GM23338 (cell line): ENCODE measurements around the gene AFF1. TPM values are rescaled to one million over a fixed set of nuclear protein-coding genes. Genes with fewer than 3 reads are reported as not detected.

Experiments used
- ATAC-seq: fragments of 200-7000 bp; cut with Tn5 transposase; 3 replicates; pipeline ENCODE4 v1.9.1; 2020
- DNase-seq: peaks from one replicate; pipeline ENCODE4 v3.0.0-alpha.2; 2015; ENCODE audit warnings: low spot score
- H2AFZ ChIP-seq: fragments of 200-600 bp; sonication (generic); 2 replicates; pipeline ENCODE4 v1.8.0; 2016; ENCODE audit warnings: antibody characterized with exemption, mild to moderate bottlenecking, moderate library complexity
- H3F3A ChIP-seq: fragments of 200-600 bp; sonication (generic); replicated peaks from 2 replicates; pipeline ENCODE4 v1.8.0; 2017; ENCODE audit warnings: antibody characterized with exemption, mixed run types, low read depth
- H3K27ac ChIP-seq: fragments of 200-600 bp; sonication (generic); 2 replicates; pipeline ENCODE4 v1.6.1; 2016; ENCODE audit warnings: low read depth
- H3K27me3 ChIP-seq: fragments of 200-600 bp; sonication (generic); 2 replicates; pipeline ENCODE4 v1.8.0; 2016; ENCODE audit warnings: mild to moderate bottlenecking, mixed run types, moderate library complexity; ENCODE audit not compliant: insufficient read depth
- H3K36me3 ChIP-seq: fragments of 200-600 bp; sonication (generic); 2 replicates; pipeline ENCODE4 v1.8.0; 2016; ENCODE audit warnings: mild to moderate bottlenecking; ENCODE audit not compliant: insufficient read depth
- H3K4me1 ChIP-seq: fragments of 200-600 bp; sonication (generic); 2 replicates; pipeline ENCODE4 v1.8.0; 2016; ENCODE audit warnings: mild to moderate bottlenecking, moderate library complexity; ENCODE audit not compliant: insufficient read depth
- H3K4me2 ChIP-seq: fragments of 200-600 bp; sonication (generic); 2 replicates; pipeline ENCODE4 v1.7.1; 2017; ENCODE audit warnings: mixed run types
- H3K4me3 ChIP-seq: fragments of 200-600 bp; sonication (generic); 2 replicates; pipeline ENCODE4 v1.6.1; 2016; ENCODE audit warnings: mixed run types
- H3K79me2 ChIP-seq: fragments of 200-600 bp; sonication (generic); replicated peaks from 2 replicates; pipeline ENCODE4 v1.8.0; 2017; ENCODE audit warnings: mild to moderate bottlenecking; ENCODE audit not compliant: insufficient read depth
- H3K9me2 ChIP-seq: fragments of 200-600 bp; sonication (generic); 2 replicates; pipeline ENCODE4 v1.8.0; 2017; ENCODE audit not compliant: insufficient read depth
- H4K20me1 ChIP-seq: fragments of 200-600 bp; sonication (generic); replicated peaks from 2 replicates; pipeline ENCODE4 v1.8.0; 2017; ENCODE audit warnings: mild to moderate bottlenecking; ENCODE audit not compliant: insufficient read depth
- H3K27ac Mint-ChIP-seq: 2 replicates; pipeline ENCODE4 v1.8.0; 2020; ENCODE audit warnings: inconsistent platforms, mild to moderate bottlenecking, moderate library complexity, mixed read lengths
- H3K27me3 Mint-ChIP-seq: 3 replicates; pipeline ENCODE4 v1.8.0; 2022; ENCODE audit warnings: low read depth, mild to moderate bottlenecking, moderate library complexity, mixed read lengths, inconsistent platforms; ENCODE audit not compliant: insufficient read depth, poor library complexity
- H3K36me3 Mint-ChIP-seq: 3 replicates; pipeline ENCODE4 v1.8.0; 2021; ENCODE audit warnings: low read depth, mild to moderate bottlenecking, inconsistent platforms, moderate library complexity, mixed read lengths
- H3K4me1 Mint-ChIP-seq: 3 replicates; pipeline ENCODE4 v1.8.0; 2020; ENCODE audit warnings: mild to moderate bottlenecking, inconsistent platforms, mixed read lengths
- H3K4me3 Mint-ChIP-seq: 3 replicates; pipeline ENCODE4 v1.8.0; 2021; ENCODE audit warnings: moderate library complexity, mild to moderate bottlenecking, inconsistent platforms, mixed read lengths
- H3K9me3 Mint-ChIP-seq: 3 replicates; pipeline ENCODE4 v1.8.0; 2020; ENCODE audit warnings: moderate library complexity, mild to moderate bottlenecking, inconsistent platforms, mixed read lengths
- CREB1 ChIP-seq: fragments of 250-450 bp; sonication (Bioruptor Pico); IDR thresholded peaks from 2 replicates; pipeline ENCODE4 v1.5.0; 2020; ENCODE audit warnings: low read depth, mild to moderate bottlenecking, moderate library complexity
- EZH2 ChIP-seq: fragments of 200-600 bp; sonication (generic); IDR thresholded peaks from one replicate; pipeline ENCODE4 v1.8.0; 2017; ENCODE audit warnings: antibody characterized with exemption, mild to moderate bottlenecking, low read depth; ENCODE audit not compliant: unreplicated experiment
- EZH2phosphoT487 ChIP-seq: fragments of 200-600 bp; sonication (generic); IDR thresholded peaks from one replicate; pipeline ENCODE4 v1.8.1; 2018; ENCODE audit warnings: antibody characterized with exemption; ENCODE audit not compliant: unreplicated experiment
- JUNB ChIP-seq: IDR thresholded peaks from one replicate; pipeline ENCODE4 v1.6.1; 2016; ENCODE audit warnings: antibody characterized with exemption; ENCODE audit not compliant: unreplicated experiment
- NANOG ChIP-seq: IDR thresholded peaks from 2 replicates; pipeline ENCODE4 v1.6.1; 2016; ENCODE audit warnings: antibody characterized with exemption, borderline replicate concordance
- POLR2AphosphoS5 ChIP-seq: IDR thresholded peaks from 2 replicates; pipeline ENCODE4 v1.6.1; 2016; ENCODE audit warnings: antibody characterized with exemption, low read depth
- STAT1 ChIP-seq: IDR thresholded peaks from one replicate; pipeline ENCODE4 v1.6.1; 2016; ENCODE audit warnings: antibody characterized with exemption; ENCODE audit not compliant: unreplicated experiment
- ZNF114 ChIP-seq: fragments of 250-450 bp; sonication (Bioruptor Pico); IDR thresholded peaks from 2 replicates; pipeline ENCODE4 v1.5.0; 2020; ENCODE audit warnings: mild to moderate bottlenecking, moderate library complexity
- ZNF331 ChIP-seq: fragments of 250-450 bp; sonication (Bioruptor Pico); IDR thresholded peaks from 2 replicates; pipeline ENCODE4 v1.5.0; 2020; ENCODE audit warnings: low read depth, mild to moderate bottlenecking, moderate library complexity
- polyA plus RNA-seq: library from polyadenylated mRNA; unstranded; fragments of >200 nt; fragmentation: Nextera tagmentation; extraction: Ambion mirVana; gene quantifications from 2 replicates; pipeline ENCODE4 v1.2.1, GENCODE V29; 2016
- total RNA-seq: library from RNA; depleted of rRNA; stranded (reverse); fragments of >200 nt; shearing (Covaris generic); gene quantifications from 2 replicates; pipeline ENCODE4 v1.2.3, GENCODE V29; 2014
- TF ChIP-seq, protein P1 (sequence below), 2 experiments: fragments of 200-600 bp in 1 of 2; sonication (generic) in 1 of 2; conservative IDR thresholded peaks; 2 replicates each; pipeline versions ENCODE4 v1.5.1 to v1.6.1; 2016 to 2017; ENCODE audit warnings: antibody characterized with exemption in 2 of 2, low read depth in 2 of 2, mild to moderate bottlenecking in 2 of 2, moderate library complexity in 1 of 2
- TF ChIP-seq, protein P2 (sequence below): IDR thresholded peaks from 2 replicates; pipeline ENCODE4 v1.6.1; 2016; ENCODE audit warnings: antibody characterized with exemption
- TF ChIP-seq, protein P3 (sequence below): IDR thresholded peaks from one replicate; pipeline ENCODE4 v1.6.1; 2018; ENCODE audit warnings: antibody characterized with exemption; ENCODE audit not compliant: unreplicated experiment
- TF ChIP-seq, protein P4 (sequence below): fragments of 250-450 bp; sonication (Bioruptor Pico); IDR thresholded peaks from 2 replicates; pipeline ENCODE4 v1.5.0; 2020; ENCODE audit warnings: mild to moderate bottlenecking, moderate library complexity

AFF1 gene
- total and polyA plus RNA-seq, 2 experiments from 2014 or later = 42.6 to 67.2 TPM

DNA sequence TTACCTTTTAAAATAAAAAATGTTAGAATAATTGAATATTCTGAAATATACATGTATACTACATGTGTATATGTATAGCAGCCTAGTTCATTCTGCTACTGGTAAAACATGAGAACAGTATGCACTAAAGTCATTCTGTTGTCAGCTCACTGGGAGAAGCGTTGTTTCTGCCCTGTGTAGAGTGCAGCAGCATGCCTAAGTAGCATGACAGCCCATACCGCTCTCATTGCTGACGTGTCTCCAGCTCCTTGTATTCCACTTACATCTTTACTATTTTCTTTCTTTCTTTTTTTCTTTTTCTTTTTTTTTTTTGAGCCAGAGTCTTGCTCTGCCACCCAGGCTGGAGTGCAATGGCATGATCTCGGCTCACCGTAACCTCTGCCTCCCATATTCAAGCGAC, 194.9 kb downstream of the AFF1 start:
- H3K36me3 ChIP-seq = peaks cover 50% of the 10 kb centered on the region
- no peaks in the 10 kb centered on the region for H4K20me1 ChIP-seq
- no peak for TF ChIP-seq POLR2AphosphoS5
- TF ChIP-seq, protein P1, sequence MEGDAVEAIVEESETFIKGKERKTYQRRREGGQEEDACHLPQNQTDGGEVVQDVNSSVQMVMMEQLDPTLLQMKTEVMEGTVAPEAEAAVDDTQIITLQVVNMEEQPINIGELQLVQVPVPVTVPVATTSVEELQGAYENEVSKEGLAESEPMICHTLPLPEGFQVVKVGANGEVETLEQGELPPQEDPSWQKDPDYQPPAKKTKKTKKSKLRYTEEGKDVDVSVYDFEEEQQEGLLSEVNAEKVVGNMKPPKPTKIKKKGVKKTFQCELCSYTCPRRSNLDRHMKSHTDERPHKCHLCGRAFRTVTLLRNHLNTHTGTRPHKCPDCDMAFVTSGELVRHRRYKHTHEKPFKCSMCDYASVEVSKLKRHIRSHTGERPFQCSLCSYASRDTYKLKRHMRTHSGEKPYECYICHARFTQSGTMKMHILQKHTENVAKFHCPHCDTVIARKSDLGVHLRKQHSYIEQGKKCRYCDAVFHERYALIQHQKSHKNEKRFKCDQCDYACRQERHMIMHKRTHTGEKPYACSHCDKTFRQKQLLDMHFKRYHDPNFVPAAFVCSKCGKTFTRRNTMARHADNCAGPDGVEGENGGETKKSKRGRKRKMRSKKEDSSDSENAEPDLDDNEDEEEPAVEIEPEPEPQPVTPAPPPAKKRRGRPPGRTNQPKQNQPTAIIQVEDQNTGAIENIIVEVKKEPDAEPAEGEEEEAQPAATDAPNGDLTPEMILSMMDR (conservative IDR thresholded peaks at IDR 0.05; ENCODE audit: low read depth in 2 of 2) = no peak
- no peak for TF ChIP-seq EZH2phosphoT487
- TF ChIP-seq CREB1 (CRISPR knock-in tag) = no peak
- TF ChIP-seq STAT1 = no peak
- TF ChIP-seq ZNF331 (CRISPR knock-in tag) = no peak
- no peak for TF ChIP-seq ZNF114
- no peak for TF ChIP-seq NANOG
- TF ChIP-seq JUNB = no peak
- TF ChIP-seq, protein P2, sequence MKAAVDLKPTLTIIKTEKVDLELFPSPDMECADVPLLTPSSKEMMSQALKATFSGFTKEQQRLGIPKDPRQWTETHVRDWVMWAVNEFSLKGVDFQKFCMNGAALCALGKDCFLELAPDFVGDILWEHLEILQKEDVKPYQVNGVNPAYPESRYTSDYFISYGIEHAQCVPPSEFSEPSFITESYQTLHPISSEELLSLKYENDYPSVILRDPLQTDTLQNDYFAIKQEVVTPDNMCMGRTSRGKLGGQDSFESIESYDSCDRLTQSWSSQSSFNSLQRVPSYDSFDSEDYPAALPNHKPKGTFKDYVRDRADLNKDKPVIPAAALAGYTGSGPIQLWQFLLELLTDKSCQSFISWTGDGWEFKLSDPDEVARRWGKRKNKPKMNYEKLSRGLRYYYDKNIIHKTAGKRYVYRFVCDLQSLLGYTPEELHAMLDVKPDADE = no peak
- TF ChIP-seq, protein P3, sequence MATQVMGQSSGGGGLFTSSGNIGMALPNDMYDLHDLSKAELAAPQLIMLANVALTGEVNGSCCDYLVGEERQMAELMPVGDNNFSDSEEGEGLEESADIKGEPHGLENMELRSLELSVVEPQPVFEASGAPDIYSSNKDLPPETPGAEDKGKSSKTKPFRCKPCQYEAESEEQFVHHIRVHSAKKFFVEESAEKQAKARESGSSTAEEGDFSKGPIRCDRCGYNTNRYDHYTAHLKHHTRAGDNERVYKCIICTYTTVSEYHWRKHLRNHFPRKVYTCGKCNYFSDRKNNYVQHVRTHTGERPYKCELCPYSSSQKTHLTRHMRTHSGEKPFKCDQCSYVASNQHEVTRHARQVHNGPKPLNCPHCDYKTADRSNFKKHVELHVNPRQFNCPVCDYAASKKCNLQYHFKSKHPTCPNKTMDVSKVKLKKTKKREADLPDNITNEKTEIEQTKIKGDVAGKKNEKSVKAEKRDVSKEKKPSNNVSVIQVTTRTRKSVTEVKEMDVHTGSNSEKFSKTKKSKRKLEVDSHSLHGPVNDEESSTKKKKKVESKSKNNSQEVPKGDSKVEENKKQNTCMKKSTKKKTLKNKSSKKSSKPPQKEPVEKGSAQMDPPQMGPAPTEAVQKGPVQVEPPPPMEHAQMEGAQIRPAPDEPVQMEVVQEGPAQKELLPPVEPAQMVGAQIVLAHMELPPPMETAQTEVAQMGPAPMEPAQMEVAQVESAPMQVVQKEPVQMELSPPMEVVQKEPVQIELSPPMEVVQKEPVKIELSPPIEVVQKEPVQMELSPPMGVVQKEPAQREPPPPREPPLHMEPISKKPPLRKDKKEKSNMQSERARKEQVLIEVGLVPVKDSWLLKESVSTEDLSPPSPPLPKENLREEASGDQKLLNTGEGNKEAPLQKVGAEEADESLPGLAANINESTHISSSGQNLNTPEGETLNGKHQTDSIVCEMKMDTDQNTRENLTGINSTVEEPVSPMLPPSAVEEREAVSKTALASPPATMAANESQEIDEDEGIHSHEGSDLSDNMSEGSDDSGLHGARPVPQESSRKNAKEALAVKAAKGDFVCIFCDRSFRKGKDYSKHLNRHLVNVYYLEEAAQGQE = no peak
- TF ChIP-seq, protein P4, sequence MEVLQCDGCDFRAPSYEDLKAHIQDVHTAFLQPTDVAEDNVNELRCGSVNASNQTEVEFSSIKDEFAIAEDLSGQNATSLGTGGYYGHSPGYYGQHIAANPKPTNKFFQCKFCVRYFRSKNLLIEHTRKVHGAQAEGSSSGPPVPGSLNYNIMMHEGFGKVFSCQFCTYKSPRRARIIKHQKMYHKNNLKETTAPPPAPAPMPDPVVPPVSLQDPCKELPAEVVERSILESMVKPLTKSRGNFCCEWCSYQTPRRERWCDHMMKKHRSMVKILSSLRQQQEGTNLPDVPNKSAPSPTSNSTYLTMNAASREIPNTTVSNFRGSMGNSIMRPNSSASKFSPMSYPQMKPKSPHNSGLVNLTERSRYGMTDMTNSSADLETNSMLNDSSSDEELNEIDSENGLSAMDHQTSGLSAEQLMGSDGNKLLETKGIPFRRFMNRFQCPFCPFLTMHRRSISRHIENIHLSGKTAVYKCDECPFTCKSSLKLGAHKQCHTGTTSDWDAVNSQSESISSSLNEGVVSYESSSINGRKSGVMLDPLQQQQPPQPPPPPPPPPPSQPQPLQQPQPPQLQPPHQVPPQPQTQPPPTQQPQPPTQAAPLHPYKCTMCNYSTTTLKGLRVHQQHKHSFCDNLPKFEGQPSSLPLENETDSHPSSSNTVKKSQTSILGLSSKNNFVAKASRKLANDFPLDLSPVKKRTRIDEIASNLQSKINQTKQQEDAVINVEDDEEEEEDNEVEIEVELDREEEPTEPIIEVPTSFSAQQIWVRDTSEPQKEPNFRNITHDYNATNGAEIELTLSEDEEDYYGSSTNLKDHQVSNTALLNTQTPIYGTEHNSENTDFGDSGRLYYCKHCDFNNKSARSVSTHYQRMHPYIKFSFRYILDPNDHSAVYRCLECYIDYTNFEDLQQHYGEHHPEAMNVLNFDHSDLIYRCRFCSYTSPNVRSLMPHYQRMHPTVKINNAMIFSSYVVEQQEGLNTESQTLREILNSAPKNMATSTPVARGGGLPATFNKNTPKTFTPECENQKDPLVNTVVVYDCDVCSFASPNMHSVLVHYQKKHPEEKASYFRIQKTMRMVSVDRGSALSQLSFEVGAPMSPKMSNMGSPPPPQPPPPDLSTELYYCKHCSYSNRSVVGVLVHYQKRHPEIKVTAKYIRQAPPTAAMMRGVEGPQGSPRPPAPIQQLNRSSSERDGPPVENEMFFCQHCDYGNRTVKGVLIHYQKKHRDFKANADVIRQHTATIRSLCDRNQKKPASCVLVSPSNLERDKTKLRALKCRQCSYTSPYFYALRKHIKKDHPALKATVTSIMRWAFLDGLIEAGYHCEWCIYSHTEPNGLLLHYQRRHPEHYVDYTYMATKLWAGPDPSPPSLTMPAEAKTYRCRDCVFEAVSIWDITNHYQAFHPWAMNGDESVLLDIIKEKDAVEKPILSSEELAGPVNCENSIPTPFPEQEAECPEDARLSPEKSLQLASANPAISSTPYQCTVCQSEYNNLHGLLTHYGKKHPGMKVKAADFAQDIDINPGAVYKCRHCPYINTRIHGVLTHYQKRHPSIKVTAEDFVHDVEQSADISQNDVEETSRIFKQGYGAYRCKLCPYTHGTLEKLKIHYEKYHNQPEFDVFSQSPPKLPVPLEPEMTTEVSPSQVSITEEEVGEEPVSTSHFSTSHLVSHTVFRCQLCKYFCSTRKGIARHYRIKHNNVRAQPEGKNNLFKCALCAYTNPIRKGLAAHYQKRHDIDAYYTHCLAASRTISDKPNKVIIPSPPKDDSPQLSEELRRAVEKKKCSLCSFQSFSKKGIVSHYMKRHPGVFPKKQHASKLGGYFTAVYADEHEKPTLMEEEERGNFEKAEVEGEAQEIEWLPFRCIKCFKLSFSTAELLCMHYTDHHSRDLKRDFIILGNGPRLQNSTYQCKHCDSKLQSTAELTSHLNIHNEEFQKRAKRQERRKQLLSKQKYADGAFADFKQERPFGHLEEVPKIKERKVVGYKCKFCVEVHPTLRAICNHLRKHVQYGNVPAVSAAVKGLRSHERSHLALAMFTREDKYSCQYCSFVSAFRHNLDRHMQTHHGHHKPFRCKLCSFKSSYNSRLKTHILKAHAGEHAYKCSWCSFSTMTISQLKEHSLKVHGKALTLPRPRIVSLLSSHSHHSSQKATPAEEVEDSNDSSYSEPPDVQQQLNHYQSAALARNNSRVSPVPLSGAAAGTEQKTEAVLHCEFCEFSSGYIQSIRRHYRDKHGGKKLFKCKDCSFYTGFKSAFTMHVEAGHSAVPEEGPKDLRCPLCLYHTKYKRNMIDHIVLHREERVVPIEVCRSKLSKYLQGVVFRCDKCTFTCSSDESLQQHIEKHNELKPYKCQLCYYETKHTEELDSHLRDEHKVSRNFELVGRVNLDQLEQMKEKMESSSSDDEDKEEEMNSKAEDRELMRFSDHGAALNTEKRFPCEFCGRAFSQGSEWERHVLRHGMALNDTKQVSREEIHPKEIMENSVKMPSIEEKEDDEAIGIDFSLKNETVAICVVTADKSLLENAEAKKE = no peak
- no peak for TF ChIP-seq EZH2
- DNase-seq (no peak), ATAC-seq (no peak)
- H3K79me2 ChIP-seq = no peaks in the 10 kb centered on the region
- no peaks in the 10 kb centered on the region for H3K4me1 Mint-ChIP-seq
- H3K4me2 ChIP-seq = no peak overlapping the region
- H3K36me3 Mint-ChIP-seq = peaks cover 77% of the 10 kb centered on the region
- H2AFZ ChIP-seq = no peak overlapping the region
- no peak overlapping the region for H3K27ac ChIP-seq
- no peaks in the 10 kb centered on the region for H3K27me3 ChIP-seq
- H3K27me3 Mint-ChIP-seq = no peaks in the 10 kb centered on the region
- H3K4me1 ChIP-seq = no peaks in the 10 kb centered on the region
- H3K4me3 Mint-ChIP-seq = no peak overlapping the region
- H3K27ac Mint-ChIP-seq = no peak overlapping the region
- no peaks in the 10 kb centered on the region for H3K9me3 Mint-ChIP-seq
- H3F3A ChIP-seq = no peaks in the 10 kb centered on the region
- H3K9me2 ChIP-seq = no peaks in the 10 kb centered on the region
- no peak overlapping the region for H3K4me3 ChIP-seq
